WI38 (cell line): ENCODE data around the gene SGSH.

Source experiments
- H3K4me3 ChIP-seq: 2 replicates; pipeline ENCODE4 v1.5.1; 2011; ENCODE audit warnings: low read depth, mild to moderate bottlenecking, control low read depth, low read length
- TF ChIP-seq, protein P1 (sequence below): IDR thresholded peaks from 2 replicates; pipeline ENCODE4 v1.5.1; 2012; ENCODE audit warnings: low read depth, mild to moderate bottlenecking, control low read depth, low read length

The SGSH gene

GRCh38 chr17:80252871-80253270 is 32.7 kb upstream of the SGSH start:
- no peak overlapping the region for H3K4me3 ChIP-seq
- TF ChIP-seq, protein P1, sequence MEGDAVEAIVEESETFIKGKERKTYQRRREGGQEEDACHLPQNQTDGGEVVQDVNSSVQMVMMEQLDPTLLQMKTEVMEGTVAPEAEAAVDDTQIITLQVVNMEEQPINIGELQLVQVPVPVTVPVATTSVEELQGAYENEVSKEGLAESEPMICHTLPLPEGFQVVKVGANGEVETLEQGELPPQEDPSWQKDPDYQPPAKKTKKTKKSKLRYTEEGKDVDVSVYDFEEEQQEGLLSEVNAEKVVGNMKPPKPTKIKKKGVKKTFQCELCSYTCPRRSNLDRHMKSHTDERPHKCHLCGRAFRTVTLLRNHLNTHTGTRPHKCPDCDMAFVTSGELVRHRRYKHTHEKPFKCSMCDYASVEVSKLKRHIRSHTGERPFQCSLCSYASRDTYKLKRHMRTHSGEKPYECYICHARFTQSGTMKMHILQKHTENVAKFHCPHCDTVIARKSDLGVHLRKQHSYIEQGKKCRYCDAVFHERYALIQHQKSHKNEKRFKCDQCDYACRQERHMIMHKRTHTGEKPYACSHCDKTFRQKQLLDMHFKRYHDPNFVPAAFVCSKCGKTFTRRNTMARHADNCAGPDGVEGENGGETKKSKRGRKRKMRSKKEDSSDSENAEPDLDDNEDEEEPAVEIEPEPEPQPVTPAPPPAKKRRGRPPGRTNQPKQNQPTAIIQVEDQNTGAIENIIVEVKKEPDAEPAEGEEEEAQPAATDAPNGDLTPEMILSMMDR, result no peak

GRCh38 chr17:80251966-80252365 is 31.8 kb upstream of the SGSH start:
- TF ChIP-seq, protein P1, result no peak
- H3K4me3 ChIP-seq, result no peak overlapping the region

DNA sequence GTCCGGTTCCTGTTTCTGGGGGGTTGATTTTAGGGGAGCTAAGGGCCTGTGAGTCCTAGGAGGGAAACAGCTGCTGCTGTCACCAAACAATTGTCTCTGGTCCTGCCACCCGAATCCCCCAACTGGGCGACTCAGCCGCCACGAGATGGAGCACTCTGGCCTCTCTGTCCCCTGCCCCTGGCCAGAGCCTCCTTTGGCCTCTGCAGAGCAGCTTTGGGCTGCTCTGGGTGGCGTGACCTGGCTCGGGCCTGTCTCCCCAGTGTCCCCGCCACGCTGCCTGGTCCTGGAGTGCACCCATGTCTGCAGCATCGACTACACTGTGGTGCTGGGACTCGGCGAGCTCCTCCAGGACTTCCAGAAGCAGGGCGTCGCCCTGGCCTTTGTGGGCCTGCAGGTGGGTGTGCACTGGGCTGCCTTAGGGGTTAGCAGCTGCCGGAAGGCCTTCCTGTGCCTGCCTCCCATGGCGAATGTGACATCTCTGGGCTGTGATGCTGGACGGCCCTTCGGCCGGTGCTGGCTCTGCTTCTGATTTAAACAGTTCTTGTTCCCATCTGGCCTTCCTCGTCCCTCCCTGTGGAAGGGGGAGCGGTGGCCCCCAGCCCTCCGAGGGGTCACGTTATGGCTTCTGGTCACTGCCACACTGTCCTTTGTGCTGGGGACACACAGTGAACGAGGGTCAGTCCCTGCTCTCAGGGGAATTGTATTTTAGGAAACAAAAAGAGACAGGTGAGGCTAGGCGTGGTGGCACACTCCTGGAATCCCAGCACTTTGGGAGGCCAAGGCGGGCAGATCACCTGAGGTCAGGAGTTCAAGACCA is 29.0 kb upstream of the SGSH start:
- TF ChIP-seq, protein P1, result no peak

GRCh38 chr17:80248001-80248893 is 28.1 kb upstream of the SGSH start:
- TF ChIP-seq, protein P1, result no peak
- H3K4me3 ChIP-seq, result no peak overlapping the region

More for the DNA sequence above, 29.0 kb upstream of the SGSH start:
- no peak overlapping the region for H3K4me3 ChIP-seq

DNA sequence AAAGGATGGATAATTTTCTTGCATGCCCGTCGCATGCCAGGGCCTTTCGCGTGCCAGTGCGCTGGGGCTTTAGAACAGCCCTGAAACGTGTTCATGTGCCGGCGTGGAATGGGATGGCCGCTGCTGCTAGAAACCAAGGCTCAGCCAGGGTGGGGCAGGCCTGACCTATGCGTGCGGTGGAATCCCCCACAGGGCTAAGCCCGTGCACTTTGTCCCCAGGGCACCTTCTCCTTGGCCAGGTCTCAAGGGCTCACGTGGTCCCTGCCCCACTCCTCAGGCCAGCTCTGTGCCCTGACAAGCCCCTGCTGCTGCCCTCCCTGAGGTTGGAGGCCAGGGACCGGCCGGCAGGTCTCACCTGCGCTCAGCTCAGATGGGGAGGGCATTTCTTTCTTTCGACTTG is 27.4 kb upstream of the SGSH start:
- TF ChIP-seq, protein P1, result no peak
- H3K4me3 ChIP-seq, result no peak overlapping the region

- TF ChIP-seq, protein P1, result no peak
- H3K4me3 ChIP-seq, result no peak overlapping the region
Measured at GRCh38 chr17:80246726-80247125, 26.6 kb upstream of the SGSH start.

- TF ChIP-seq, protein P1, result no peak
- H3K4me3 ChIP-seq, result no peak overlapping the region
Measured at GRCh38 chr17:80246266-80246681, 26.1 kb upstream of the SGSH start.
